HEK293T (cell line): ENCODE results near the gene EPHB1.

Source experiments
- BHLHE40 ChIP-seq: fragments of 450-650 bp; IDR thresholded peaks from 2 replicates; pipeline ENCODE4 v1.6.1; 2016; ENCODE audit warnings: mild to moderate bottlenecking, moderate library complexity, borderline replicate concordance
- FOXM1 ChIP-seq: fragments of 450-650 bp; IDR thresholded peaks from 2 replicates; pipeline ENCODE4 v1.6.1; 2017; ENCODE audit warnings: mild to moderate bottlenecking, borderline replicate concordance
- TARDBP ChIP-seq: fragments of 450-650 bp; IDR thresholded peaks from 2 replicates; pipeline ENCODE4 v1.6.1; 2016
- ZNF384 ChIP-seq: fragments of 450-650 bp; IDR thresholded peaks from 2 replicates; pipeline ENCODE4 v1.6.1; 2016

GRCh38 chr3:135033737-135034136 lies 238.7 kb downstream of the EPHB1 start:
- TF ChIP-seq ZNF384 (no peak), FOXM1 (no peak), BHLHE40 (no peak), TARDBP (no peak)
